ENCODE results near the gene TMEM131L.

The TMEM131L gene

DNA sequence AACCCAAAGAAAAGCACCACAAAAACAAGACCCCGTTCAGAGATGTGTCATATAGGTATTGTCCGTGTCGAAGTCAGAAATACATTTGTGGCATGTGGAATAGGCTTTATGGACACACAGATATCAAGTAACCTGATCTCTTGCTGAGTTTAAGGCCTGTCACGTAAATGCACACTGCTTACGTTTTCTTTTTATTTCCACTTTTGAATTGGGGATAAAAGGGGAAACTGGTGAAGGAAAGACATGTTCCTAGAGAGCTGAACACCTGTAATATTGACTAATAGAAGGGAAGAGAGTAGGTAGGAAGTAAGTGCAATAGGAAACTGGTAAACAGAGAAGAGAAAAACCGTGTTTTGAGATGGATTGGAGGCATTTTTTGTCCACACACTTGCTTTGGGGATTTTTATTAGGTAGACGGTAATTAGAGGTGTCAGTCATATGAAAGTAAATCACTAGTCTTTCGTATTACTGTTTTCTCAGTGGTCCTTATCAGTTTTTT lies 24.9 kb downstream of the TMEM131L start:
- no peak for DNase-seq (ENCODE audit: low read depth, low spot score)
- no peak overlapping the region for H3K27ac ChIP-seq (ENCODE audit: low read length)
- H3K27me3 ChIP-seq (ENCODE audit: control insufficient read depth, insufficient read depth, low read length), result no peaks in the 10 kb centered on the region
- H3K36me3 ChIP-seq (ENCODE audit: control insufficient read depth, insufficient read depth, low read length), result no peaks in the 10 kb centered on the region
- no CpG with 5 or more reads among the region's 8 CpGs for WGBS (ENCODE audit: insufficient coverage, insufficient read length)
- H3K4me1 ChIP-seq (ENCODE audit: control insufficient read depth, insufficient read depth, low read length), result peaks cover 14% of the 10 kb centered on the region
- no peaks in the 10 kb centered on the region for H3K9me3 ChIP-seq (ENCODE audit: control insufficient read depth, insufficient read depth, low read length)
- no peak overlapping the region for H3K4me3 ChIP-seq (ENCODE audit: low read length)

DNA sequence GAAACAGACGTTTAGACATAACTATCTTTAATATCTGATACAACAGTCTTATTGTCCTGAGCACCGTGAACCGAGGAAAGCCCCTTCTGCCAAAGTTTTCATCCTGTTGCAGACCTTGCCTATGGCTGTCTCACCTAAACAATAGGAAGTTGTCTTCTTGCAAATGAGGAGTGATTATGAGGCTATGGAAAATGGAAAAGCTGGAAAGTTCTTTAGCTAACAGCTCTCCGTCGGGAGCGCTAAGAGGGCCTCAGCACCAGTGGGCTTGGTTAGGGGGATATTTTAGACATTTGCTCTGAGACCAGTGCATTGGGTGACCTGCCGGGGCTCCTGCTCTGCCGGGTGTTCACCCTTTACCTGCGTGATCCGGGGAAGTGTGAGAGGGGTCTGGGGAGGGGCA lies 28.4 kb downstream of the TMEM131L start:
- Histone ChIP-seq H3K27me3 (ENCODE audit: control insufficient read depth, insufficient read depth, low read length) (no peaks in the 10 kb centered on the region), H3K27ac (ENCODE audit: low read length) (no peak overlapping the region), H3K4me3 (ENCODE audit: low read length) (no peak overlapping the region), H3K4me1 (ENCODE audit: control insufficient read depth, insufficient read depth, low read length) (no peaks in the 10 kb centered on the region; the same call in none of the 2 replicates), H3K9me3 (ENCODE audit: control insufficient read depth, insufficient read depth, low read length) (no peaks in the 10 kb centered on the region), H3K36me3 (ENCODE audit: control insufficient read depth, insufficient read depth, low read length) (no peaks in the 10 kb centered on the region)
- WGBS (ENCODE audit: insufficient coverage, insufficient read length), result no CpG with 5 or more reads among the region's 10 CpGs
- DNase-seq (ENCODE audit: low read depth, low spot score), result no peak

DNA sequence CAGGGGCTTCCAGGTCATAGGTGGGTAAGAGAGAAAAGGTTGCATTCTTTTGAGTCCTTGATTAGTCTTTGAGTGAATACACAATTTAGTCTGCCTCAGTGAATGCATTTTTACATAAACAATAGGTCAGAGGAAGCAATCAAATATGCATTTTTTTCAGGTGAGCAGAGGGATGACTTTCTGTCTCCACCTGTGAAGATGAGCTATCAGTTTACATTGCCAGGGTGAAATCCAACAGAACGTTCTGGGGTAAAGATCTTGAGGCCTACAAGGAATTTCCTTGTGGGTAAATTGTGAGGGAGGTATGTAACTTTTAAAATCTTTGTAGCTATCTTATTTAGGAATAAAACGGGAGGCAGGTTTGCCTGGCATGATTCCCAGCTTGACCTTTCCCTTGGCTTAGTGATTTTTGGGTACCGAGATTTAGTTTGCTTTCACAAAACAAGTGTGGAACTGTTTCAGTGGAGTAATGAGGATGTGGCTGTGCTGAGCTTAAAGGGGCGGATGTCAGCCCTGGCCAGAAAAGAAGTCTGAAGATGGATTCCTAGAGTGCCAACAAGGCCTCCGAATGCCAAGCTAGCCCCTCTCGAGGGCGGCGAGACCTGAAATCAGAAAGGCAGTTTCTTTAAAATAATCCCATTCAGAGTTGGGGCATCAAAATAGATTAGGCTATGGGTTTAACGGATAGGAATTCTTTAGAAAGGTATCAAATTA lies 29.5 kb downstream of the TMEM131L start:
- Histone ChIP-seq H3K27ac (ENCODE audit: low read length) (no peak overlapping the region), H3K4me1 (ENCODE audit: control insufficient read depth, insufficient read depth, low read length) (no peaks in the 10 kb centered on the region; the same call in 1 of the 2 replicates), H3K4me3 (ENCODE audit: low read length) (no peak overlapping the region), H3K36me3 (ENCODE audit: control insufficient read depth, insufficient read depth, low read length) (no peaks in the 10 kb centered on the region), H3K9me3 (ENCODE audit: control insufficient read depth, insufficient read depth, low read length) (no peaks in the 10 kb centered on the region), H3K27me3 (ENCODE audit: control insufficient read depth, insufficient read depth, low read length) (no peaks in the 10 kb centered on the region)
- no peak for DNase-seq (ENCODE audit: low read depth, low spot score)
- no CpG with 5 or more reads among the region's 9 CpGs for WGBS (ENCODE audit: insufficient coverage, insufficient read length)

DNA sequence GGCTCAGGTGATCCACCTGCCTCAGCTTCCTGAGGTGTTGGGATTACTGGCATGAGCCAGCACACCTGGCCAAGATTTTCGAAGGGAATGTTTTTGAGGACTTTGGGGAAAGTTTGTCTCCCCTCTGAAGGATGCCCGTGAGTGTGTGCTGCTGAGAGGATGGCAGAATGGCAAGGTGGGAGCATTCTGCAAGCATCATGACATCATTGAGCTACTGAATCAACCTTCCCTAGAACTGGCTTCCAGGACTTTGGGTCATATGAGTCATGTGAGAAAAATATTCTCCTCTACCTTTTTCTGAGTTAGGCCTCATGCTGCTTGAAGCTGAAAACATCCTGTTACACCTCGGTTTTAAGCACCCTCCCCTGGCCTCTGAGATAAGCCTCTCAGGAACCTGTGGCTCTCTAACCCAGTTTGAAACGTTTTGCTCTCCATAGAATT lies 31.0 kb downstream of the TMEM131L start:
- H3K4me3 ChIP-seq (ENCODE audit: low read length), result no peak overlapping the region

DNA sequence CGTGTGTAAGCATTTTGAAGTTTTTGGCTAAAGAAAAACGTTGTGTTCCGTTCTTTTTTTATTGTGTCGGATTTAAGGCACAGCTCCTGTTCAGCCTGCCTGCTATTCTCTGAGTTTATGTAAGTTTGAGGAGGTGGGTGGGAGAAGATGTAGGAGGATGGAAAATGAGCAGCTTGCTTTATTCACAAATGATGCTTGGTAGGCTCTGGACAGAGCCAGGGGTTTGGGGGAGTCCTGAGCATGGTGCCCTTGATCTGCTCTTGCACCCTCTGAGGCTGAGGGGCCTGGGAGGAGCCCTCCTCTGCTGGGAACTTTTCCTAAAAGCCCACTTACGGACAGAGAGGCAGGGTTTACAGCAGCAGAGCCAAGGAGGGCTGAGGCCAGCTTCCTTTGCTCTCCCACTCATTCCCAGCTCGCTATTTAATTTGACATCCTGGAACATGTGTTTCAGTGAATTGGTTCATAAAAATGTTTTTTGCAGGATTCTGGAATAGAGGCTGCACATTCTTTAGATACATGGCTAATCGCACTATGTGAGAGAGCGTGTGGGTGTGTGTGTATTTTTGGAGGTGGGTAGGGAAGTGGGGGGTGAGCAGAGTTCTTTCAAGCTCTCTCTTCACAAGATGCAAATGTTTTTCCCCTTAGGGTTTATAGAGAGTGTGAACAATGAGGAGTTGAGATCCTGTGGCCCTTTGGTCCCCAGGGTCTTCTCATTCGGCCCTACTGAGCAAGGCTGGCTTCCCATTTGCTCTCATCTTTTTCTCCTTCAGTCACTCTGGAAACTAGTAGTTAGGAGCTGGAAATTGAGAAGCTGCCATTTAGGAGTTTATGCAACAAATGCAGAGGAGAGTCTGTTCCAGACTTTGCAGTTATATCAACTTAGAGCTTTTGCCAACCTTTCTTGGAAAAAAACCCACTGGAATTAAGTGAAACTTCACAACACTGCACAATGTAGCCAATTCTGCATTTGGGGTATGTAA lies 32.1 kb downstream of the TMEM131L start:
- Histone ChIP-seq H3K4me1 (ENCODE audit: control insufficient read depth, insufficient read depth, low read length) (no peaks in the 10 kb centered on the region; the same call in 1 of the 2 replicates), H3K36me3 (ENCODE audit: control insufficient read depth, insufficient read depth, low read length) (no peaks in the 10 kb centered on the region), H3K9me3 (ENCODE audit: control insufficient read depth, insufficient read depth, low read length) (no peaks in the 10 kb centered on the region), H3K4me3 (ENCODE audit: low read length) (no peak overlapping the region), H3K27ac (ENCODE audit: low read length) (no peak overlapping the region), H3K27me3 (ENCODE audit: control insufficient read depth, insufficient read depth, low read length) (no peaks in the 10 kb centered on the region)
- no peak for DNase-seq (ENCODE audit: low read depth, low spot score)
- WGBS (ENCODE audit: insufficient coverage, insufficient read length), result no CpG with 5 or more reads among the region's 9 CpGs

More for the DNA sequence above, 31.0 kb downstream of the TMEM131L start:
- H3K27ac ChIP-seq (ENCODE audit: low read length), result no peak overlapping the region
- no peak for DNase-seq (ENCODE audit: low read depth, low spot score)
- no peaks in the 10 kb centered on the region; the same call in 1 of the 2 replicates for H3K4me1 ChIP-seq (ENCODE audit: control insufficient read depth, insufficient read depth, low read length)
- H3K27me3 ChIP-seq (ENCODE audit: control insufficient read depth, insufficient read depth, low read length), result no peaks in the 10 kb centered on the region
- no peaks in the 10 kb centered on the region for H3K36me3 ChIP-seq (ENCODE audit: control insufficient read depth, insufficient read depth, low read length)
- H3K9me3 ChIP-seq (ENCODE audit: control insufficient read depth, insufficient read depth, low read length), result no peaks in the 10 kb centered on the region
- WGBS (ENCODE audit: insufficient coverage, insufficient read length), result no CpG with 5 or more reads among the region's 4 CpGs

DNA sequence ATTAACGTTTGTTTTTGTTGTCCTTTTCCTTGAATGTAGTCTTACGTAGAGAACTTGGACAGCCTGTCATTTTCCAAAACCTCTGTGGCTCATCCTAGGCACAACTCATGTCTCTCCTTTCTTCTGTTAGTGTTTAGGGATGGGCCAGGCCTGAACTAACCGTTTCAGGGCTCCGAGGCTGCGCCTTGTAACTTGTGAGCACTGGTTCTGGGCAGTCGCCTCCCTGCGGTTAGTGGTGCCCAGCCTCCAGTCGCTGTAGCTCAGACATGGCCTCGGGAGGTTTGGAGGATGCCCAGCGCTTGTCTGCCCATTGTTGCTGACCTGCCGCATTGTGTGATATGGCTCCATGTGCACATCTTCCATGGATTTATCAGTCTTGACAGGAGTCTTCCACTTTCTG lies 32.8 kb downstream of the TMEM131L start:
- no peak overlapping the region for H3K4me3 ChIP-seq (ENCODE audit: low read length)

DNA sequence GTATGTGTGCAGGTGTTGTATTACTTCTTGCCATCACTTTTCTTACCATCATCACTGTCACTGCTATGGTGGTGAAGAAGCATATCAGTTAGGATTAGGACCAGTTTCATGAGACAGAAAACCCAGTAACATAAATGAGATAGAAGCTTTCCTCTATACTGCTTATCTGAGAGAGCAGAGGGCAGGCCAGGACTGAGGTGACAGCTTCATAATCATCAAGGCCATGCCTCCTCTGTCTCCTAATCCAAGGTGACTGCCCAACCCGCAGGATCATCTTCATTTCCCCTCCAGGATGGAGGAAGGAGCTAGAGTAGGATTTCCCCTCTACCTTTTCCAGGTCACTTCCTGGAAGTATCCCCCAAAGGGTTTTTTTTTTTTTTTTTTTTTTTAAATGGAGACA lies 35.4 kb downstream of the TMEM131L start:
- H3K27ac ChIP-seq (ENCODE audit: low read length), result no peak overlapping the region
- WGBS (ENCODE audit: insufficient coverage, insufficient read length), result no CpG with 5 or more reads among the region's 1 CpG

More for the DNA sequence above, 32.8 kb downstream of the TMEM131L start:
- no CpG with 5 or more reads among the region's 11 CpGs for WGBS (ENCODE audit: insufficient coverage, insufficient read length)
- Histone ChIP-seq H3K27ac (ENCODE audit: low read length) (no peak overlapping the region), H3K27me3 (ENCODE audit: control insufficient read depth, insufficient read depth, low read length) (no peaks in the 10 kb centered on the region), H3K4me1 (ENCODE audit: control insufficient read depth, insufficient read depth, low read length) (no peaks in the 10 kb centered on the region; the same call in 1 of the 2 replicates), H3K9me3 (ENCODE audit: control insufficient read depth, insufficient read depth, low read length) (no peaks in the 10 kb centered on the region), H3K36me3 (ENCODE audit: control insufficient read depth, insufficient read depth, low read length) (no peaks in the 10 kb centered on the region)
- DNase-seq (ENCODE audit: low read depth, low spot score), result no peak

DNA sequence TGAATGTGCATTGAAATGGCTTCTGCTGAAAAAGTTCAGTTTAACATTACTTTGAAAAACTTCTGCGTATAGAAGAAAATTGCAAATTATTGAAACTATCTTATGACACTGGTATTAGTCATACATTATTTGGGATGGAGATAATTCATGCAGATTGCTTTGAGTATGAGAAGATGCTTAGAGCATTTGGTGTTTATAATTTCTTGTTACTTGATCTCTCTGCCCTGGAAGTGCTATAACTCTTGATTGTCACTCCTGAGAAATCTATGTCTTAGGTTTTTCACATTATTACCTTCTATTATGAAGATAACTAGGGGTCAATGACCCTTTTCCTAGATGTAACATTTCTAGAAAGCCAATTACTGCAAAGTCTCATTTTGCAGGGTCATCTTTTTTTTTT lies 36.4 kb downstream of the TMEM131L start:
- Histone ChIP-seq H3K27me3 (ENCODE audit: control insufficient read depth, insufficient read depth, low read length) (no peaks in the 10 kb centered on the region), H3K4me1 (ENCODE audit: control insufficient read depth, insufficient read depth, low read length) (0 out of 2 replicates have a peak, but pooled peaks cover 1% of the 10 kb centered on the region), H3K36me3 (ENCODE audit: control insufficient read depth, insufficient read depth, low read length) (no peaks in the 10 kb centered on the region), H3K27ac (ENCODE audit: low read length) (no peak overlapping the region), H3K9me3 (ENCODE audit: control insufficient read depth, insufficient read depth, low read length) (no peaks in the 10 kb centered on the region), H3K4me3 (ENCODE audit: low read length) (no peak overlapping the region)
- DNase-seq (ENCODE audit: low read depth, low spot score), result no peak
- WGBS (ENCODE audit: insufficient coverage, insufficient read length), result no CpG with 5 or more reads among the region's 1 CpG

More for the DNA sequence above, 35.4 kb downstream of the TMEM131L start:
- no peaks in the 10 kb centered on the region for H3K9me3 ChIP-seq (ENCODE audit: control insufficient read depth, insufficient read depth, low read length)
- H3K27me3 ChIP-seq (ENCODE audit: control insufficient read depth, insufficient read depth, low read length), result no peaks in the 10 kb centered on the region
- DNase-seq (ENCODE audit: low read depth, low spot score), result no peak
- no peaks in the 10 kb centered on the region; the same call in 1 of the 2 replicates for H3K4me1 ChIP-seq (ENCODE audit: control insufficient read depth, insufficient read depth, low read length)
- H3K36me3 ChIP-seq (ENCODE audit: control insufficient read depth, insufficient read depth, low read length), result no peaks in the 10 kb centered on the region
- H3K4me3 ChIP-seq (ENCODE audit: low read length), result no peak overlapping the region

DNA sequence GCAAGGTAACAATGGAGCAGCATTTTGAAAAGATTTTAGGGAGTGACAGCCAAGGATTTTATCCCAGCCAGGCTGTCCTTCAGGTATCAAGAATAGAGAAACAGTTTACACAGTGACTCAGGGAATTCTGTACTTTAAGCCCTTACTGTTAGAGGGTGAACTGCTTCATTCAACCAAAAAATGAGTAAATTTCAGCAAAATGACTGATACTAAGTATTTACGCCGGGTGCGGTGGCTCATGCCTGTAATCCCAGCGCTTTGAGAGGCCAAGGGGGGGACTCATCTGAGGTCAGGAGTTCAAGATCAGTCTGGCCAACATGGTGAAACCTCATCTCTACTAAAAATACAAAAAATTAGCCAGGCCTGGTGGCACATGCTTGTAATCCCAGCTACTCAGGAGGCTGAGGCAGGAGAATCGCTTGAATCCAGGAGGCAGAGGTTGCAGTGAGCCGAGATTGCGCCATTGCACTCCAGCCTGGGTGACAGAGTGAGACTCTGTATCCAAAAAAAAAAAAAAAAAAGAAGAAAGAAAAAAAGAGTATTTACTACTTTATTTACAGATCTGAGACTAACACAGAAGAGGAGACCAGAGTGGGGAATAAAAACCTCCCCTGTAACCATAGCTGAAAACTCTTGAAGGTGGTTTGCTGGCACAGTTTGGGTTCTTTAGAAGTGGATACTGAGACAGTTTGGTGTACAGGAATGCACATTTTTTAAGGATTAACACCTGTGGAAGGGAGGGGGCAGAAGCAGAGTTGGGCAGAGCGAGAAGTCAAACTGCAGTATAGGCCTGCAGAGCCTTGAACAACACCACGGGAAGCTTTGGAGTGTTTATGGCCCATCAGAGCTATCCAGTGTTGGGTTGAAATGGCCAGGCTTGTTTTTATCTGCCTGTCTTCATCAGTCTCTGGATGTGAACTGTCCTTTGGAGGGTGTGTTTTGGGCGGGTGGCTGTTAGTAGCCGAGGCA lies 40.5 kb downstream of the TMEM131L start:
- Histone ChIP-seq H3K4me3 (ENCODE audit: low read length) (no peak overlapping the region), H3K27me3 (ENCODE audit: control insufficient read depth, insufficient read depth, low read length) (no peaks in the 10 kb centered on the region), H3K9me3 (ENCODE audit: control insufficient read depth, insufficient read depth, low read length) (no peaks in the 10 kb centered on the region), H3K27ac (ENCODE audit: low read length) (no peak overlapping the region), H3K4me1 (ENCODE audit: control insufficient read depth, insufficient read depth, low read length) (0 out of 2 replicates have a peak, but pooled peaks cover 1% of the 10 kb centered on the region), H3K36me3 (ENCODE audit: control insufficient read depth, insufficient read depth, low read length) (no peaks in the 10 kb centered on the region)
- DNase-seq (ENCODE audit: low read depth, low spot score), result no peak
- no CpG with 5 or more reads among the region's 11 CpGs for WGBS (ENCODE audit: insufficient coverage, insufficient read length)
